ENCODE data around the gene CAV3.

Gene CAV3

GRCh38 chr3:8767256-8767666, 33.7 kb downstream of the CAV3 start:
- no peak overlapping the region for H3K27ac Mint-ChIP-seq
- peaks cover 88% of the 10 kb centered on the region for H3K27me3 Mint-ChIP-seq (ENCODE audit: low read depth)
- H3K9me3 Mint-ChIP-seq = no peaks in the 10 kb centered on the region
- no peaks in the 10 kb centered on the region for H3K36me3 Mint-ChIP-seq (ENCODE audit: low read depth)
- no peak overlapping the region for H3K4me3 Mint-ChIP-seq
- peaks cover 22% of the 10 kb centered on the region for H3K4me1 Mint-ChIP-seq
- no peak for TF ChIP-seq CTCF (IDR thresholded peaks at IDR 0.05; ENCODE audit: unreplicated experiment in 3 of 3)

- Mint-ChIP-seq H3K4me1 (peaks cover 22% of the 10 kb centered on the region), H3K27me3 (ENCODE audit: low read depth) (peaks cover 82% of the 10 kb centered on the region), H3K9me3 (no peaks in the 10 kb centered on the region), H3K36me3 (ENCODE audit: low read depth) (no peaks in the 10 kb centered on the region), H3K4me3 (peak overlapping the region; percentile 71 to 80 (median 73)), H3K27ac (no peak overlapping the region)
- no peak for TF ChIP-seq CTCF (IDR thresholded peaks at IDR 0.05; ENCODE audit: unreplicated experiment in 3 of 3)
Measured at GRCh38 chr3:8767667-8768363, 34.2 kb downstream of the CAV3 start.

- H3K27ac Mint-ChIP-seq = no peak overlapping the region
- no peaks in the 10 kb centered on the region for H3K36me3 Mint-ChIP-seq (ENCODE audit: low read depth)
- H3K4me1 Mint-ChIP-seq = peaks cover 22% of the 10 kb centered on the region
- H3K27me3 Mint-ChIP-seq (ENCODE audit: low read depth) = peaks cover 77% of the 10 kb centered on the region
- H3K4me3 Mint-ChIP-seq = peak overlapping the region; percentile 71 to 80 (median 73)
- no peak for TF ChIP-seq CTCF (IDR thresholded peaks at IDR 0.05; ENCODE audit: unreplicated experiment in 3 of 3)
- no peaks in the 10 kb centered on the region for H3K9me3 Mint-ChIP-seq
Measured at GRCh38 chr3:8768364-8769087, 34.9 kb downstream of the CAV3 start.

GRCh38 chr3:8769088-8769822, 35.7 kb downstream of the CAV3 start, which contains the start of gene OXTR:
Gene OXTR (minus strand): TSS chr3:8769613. CDS start chr3:8768187, 1,426 bp downstream.
- peaks cover 22% of the 10 kb centered on the region for H3K4me1 Mint-ChIP-seq
- no peaks in the 10 kb centered on the region for H3K9me3 Mint-ChIP-seq
- no peak within 1 kb of the TSS for H3K27ac Mint-ChIP-seq
- peaks cover 75% of the 10 kb centered on the region for H3K27me3 Mint-ChIP-seq (ENCODE audit: low read depth)
- TF ChIP-seq CTCF (IDR thresholded peaks at IDR 0.05; ENCODE audit: unreplicated experiment in 3 of 3) = peak; percentile 97 to 100 (median 99)
- no peaks in the 10 kb centered on the region for H3K36me3 Mint-ChIP-seq (ENCODE audit: low read depth)
- H3K4me3 Mint-ChIP-seq = peak within 1 kb of the TSS; percentile 71 to 80 (median 73)

- Mint-ChIP-seq H3K36me3 (ENCODE audit: low read depth) (no peaks in the 10 kb centered on the region), H3K27me3 (ENCODE audit: low read depth) (peaks cover 40% of the 10 kb centered on the region), H3K27ac (no peak overlapping the region), H3K4me1 (peaks cover 6% of the 10 kb centered on the region), H3K9me3 (no peaks in the 10 kb centered on the region), H3K4me3 (no peak overlapping the region)
- TF ChIP-seq CTCF (IDR thresholded peaks at IDR 0.05; ENCODE audit: unreplicated experiment in 3 of 3) = no peak
Measured at GRCh38 chr3:8773941-8774542, 40.4 kb downstream of the CAV3 start.
